Mesothelial cell of epicardium (in vitro differentiated cells): ENCODE results near the gene RHOBTB1. TPM values are rescaled to one million over a fixed set of nuclear protein-coding genes. Genes with fewer than 3 reads are reported as not detected.

ENCODE experiments used
- DNase-seq, 2 experiments: peaks; one replicate each; pipeline ENCODE4 v3.0.0; 2021; ENCODE audit warnings: low spot score in 2 of 2; ENCODE audit not compliant: unreplicated experiment in 2 of 2
- H3K27ac Mint-ChIP-seq: 2 replicates; pipeline ENCODE4 v1.8.0; 2021; ENCODE audit warnings: mixed read lengths
- H3K27me3 Mint-ChIP-seq: 2 replicates; pipeline ENCODE4 v1.8.0; 2021; ENCODE audit warnings: low read depth, mixed read lengths
- H3K36me3 Mint-ChIP-seq: 2 replicates; pipeline ENCODE4 v1.8.0; 2021; ENCODE audit warnings: mixed read lengths
- H3K4me1 Mint-ChIP-seq: 2 replicates; pipeline ENCODE4 v1.8.0; 2021; ENCODE audit warnings: mixed read lengths
- H3K4me3 Mint-ChIP-seq: 2 replicates; pipeline ENCODE4 v1.8.0; 2021; ENCODE audit warnings: mild to moderate bottlenecking, moderate library complexity, mixed read lengths
- H3K9me3 Mint-ChIP-seq: 2 replicates; pipeline ENCODE4 v1.8.0; 2021; ENCODE audit warnings: mixed read lengths
- total RNA-seq: library from RNA; stranded (reverse); gene quantifications from 3 replicates; pipeline ENCODE4 v1.2.1, GENCODE V29; 2021
- TF ChIP-seq, protein P1 (sequence below): fragments of 200-600 bp; sonication (generic); IDR thresholded peaks from one replicate; pipeline ENCODE4 v1.5.0; 2021; ENCODE audit warnings: antibody characterized with exemption; ENCODE audit not compliant: unreplicated experiment

RHOBTB1 gene
- total RNA-seq, 1 donor from 2014 or later: 52.5 TPM

DNA sequence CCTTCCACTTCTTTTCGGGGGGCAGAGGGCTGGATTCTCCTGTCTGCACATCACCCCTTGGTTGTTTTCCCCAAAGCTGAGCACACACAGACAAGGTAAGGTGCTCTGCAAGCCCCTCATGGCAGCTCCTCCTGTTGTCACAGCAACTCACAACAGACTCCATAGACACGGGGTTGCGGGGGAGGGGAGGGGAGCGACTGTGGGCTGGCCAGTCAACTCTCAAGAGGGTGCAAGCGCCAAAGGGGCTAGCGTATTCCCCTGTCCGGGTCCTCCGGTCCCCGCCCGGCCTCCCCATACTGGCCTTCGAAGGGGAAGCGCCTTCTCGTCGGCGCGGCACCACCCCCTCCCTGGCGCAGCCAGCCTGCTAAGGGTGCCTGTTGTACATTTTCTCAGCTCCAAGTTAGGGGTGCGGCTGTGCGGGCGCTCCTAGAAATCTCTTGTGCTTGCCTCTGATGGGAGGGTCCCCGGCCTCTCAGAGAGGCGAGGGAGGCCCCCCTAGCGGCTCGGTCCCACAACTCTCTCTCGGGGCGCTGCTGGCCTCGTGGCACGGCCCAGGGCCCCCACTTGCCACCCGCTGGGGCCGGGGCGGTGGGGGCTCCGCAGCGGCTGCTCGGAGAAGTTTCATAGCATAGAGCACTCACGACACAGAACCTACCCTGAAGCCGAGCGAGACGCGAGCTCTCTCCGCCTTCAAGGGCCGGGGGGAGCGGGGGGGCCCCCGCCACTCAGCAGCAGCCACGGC, 498 bp downstream of the RHOBTB1 start:
- peak; percentile 37 to 73 for DNase-seq
- Mint-ChIP-seq H3K4me3 (peak overlapping the region; percentile 91), H3K4me1 (peaks cover 37% of the 10 kb centered on the region), H3K9me3 (no peaks in the 10 kb centered on the region), H3K27ac (peak overlapping the region; percentile 98), H3K27me3 (no peaks in the 10 kb centered on the region), H3K36me3 (peaks cover 12% of the 10 kb centered on the region)
- TF ChIP-seq, protein P1, sequence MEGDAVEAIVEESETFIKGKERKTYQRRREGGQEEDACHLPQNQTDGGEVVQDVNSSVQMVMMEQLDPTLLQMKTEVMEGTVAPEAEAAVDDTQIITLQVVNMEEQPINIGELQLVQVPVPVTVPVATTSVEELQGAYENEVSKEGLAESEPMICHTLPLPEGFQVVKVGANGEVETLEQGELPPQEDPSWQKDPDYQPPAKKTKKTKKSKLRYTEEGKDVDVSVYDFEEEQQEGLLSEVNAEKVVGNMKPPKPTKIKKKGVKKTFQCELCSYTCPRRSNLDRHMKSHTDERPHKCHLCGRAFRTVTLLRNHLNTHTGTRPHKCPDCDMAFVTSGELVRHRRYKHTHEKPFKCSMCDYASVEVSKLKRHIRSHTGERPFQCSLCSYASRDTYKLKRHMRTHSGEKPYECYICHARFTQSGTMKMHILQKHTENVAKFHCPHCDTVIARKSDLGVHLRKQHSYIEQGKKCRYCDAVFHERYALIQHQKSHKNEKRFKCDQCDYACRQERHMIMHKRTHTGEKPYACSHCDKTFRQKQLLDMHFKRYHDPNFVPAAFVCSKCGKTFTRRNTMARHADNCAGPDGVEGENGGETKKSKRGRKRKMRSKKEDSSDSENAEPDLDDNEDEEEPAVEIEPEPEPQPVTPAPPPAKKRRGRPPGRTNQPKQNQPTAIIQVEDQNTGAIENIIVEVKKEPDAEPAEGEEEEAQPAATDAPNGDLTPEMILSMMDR: no peak

DNA sequence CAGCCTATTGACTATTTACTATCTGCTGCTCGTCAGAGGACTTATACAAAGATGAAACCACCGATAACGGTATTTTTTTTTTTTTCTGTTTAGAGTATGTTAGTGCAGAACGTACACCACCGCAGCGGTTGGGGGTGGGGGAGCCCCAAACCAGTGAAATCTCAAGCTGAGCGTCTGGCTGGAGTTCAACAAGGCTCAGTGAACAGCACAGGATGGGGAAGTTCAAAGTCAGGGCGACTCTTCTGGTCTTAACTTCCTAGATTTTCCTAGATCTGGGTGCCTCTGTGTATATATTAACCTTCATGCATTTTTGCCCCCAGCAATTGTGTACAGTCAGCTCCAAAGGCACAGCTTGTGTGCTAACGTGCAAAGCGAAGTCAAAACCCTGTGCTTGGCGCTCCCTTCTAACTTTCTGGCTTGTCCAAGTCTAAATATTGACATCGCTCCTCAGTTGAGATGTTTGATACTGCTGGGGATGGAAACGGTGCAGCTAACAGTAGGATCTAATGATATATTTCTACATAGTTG, 1.1 kb downstream of the RHOBTB1 start:
- peaks cover 12% of the 10 kb centered on the region for H3K36me3 Mint-ChIP-seq
- H3K4me1 Mint-ChIP-seq: peaks cover 37% of the 10 kb centered on the region
- peak overlapping the region; percentile 91 for H3K4me3 Mint-ChIP-seq
- H3K9me3 Mint-ChIP-seq: no peaks in the 10 kb centered on the region
- H3K27me3 Mint-ChIP-seq: no peaks in the 10 kb centered on the region
- H3K27ac Mint-ChIP-seq: peak overlapping the region; percentile 98
- DNase-seq: peak; percentile 22 to 41
- TF ChIP-seq, protein P1: no peak

DNA sequence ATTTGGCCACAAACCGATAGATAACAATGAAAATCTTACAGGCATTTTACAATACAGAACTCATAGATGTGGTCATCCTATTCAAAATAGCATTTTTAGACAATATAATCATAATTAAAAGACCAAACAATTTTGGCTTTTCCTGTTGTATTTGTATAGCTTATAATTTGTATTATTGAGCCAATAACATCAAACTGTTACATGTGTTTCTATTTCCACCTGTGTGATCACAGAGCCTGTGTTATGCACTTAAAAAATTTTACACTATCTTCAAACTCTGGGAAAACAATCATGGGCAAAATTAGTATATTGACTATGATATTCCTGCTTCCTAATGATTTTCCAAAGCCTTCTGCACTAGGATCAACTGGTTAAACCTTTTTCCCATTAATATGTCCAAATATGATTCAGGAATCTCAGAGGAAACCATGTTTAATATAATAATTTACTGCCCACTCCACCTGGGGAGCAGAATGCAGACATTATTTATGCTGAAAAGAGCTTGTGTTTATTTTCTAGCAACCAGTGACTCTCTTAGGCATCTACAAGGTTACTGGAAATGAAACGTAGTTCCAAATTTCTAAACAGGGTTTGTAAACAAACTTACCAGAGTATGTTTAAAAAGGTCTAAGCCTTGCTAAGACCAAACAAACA, 1.7 kb downstream of the RHOBTB1 start:
- Mint-ChIP-seq H3K4me1 (peaks cover 37% of the 10 kb centered on the region), H3K4me3 (peak overlapping the region; percentile 91), H3K36me3 (peaks cover 12% of the 10 kb centered on the region), H3K9me3 (no peaks in the 10 kb centered on the region), H3K27me3 (no peaks in the 10 kb centered on the region), H3K27ac (peak overlapping the region; percentile 98)
- TF ChIP-seq, protein P1: no peak
- no peak for DNase-seq

DNA sequence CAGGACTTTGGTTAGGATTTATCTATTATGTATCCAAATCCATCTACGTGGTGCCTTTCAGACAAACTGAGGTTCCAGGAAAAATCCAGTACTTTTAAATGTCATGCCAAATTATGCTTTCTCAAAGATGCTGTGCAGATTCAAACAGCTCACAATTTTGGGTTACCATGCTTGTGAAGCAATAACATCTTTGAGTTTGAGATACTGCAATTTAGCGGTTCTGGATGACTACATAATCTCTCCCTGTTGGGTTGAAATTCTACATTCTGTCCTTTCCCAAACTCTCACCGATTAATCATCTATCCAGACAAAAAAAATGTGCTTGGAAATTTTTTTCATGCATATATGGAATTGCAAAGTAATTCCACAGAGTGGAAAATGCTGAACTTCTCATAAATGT, 3.5 kb downstream of the RHOBTB1 start:
- Mint-ChIP-seq H3K27ac (peak overlapping the region; percentile 67), H3K36me3 (peaks cover 12% of the 10 kb centered on the region), H3K4me3 (no peak overlapping the region), H3K9me3 (no peaks in the 10 kb centered on the region), H3K27me3 (no peaks in the 10 kb centered on the region), H3K4me1 (peaks cover 37% of the 10 kb centered on the region)
- TF ChIP-seq, protein P1: no peak
- DNase-seq: no peak

DNA sequence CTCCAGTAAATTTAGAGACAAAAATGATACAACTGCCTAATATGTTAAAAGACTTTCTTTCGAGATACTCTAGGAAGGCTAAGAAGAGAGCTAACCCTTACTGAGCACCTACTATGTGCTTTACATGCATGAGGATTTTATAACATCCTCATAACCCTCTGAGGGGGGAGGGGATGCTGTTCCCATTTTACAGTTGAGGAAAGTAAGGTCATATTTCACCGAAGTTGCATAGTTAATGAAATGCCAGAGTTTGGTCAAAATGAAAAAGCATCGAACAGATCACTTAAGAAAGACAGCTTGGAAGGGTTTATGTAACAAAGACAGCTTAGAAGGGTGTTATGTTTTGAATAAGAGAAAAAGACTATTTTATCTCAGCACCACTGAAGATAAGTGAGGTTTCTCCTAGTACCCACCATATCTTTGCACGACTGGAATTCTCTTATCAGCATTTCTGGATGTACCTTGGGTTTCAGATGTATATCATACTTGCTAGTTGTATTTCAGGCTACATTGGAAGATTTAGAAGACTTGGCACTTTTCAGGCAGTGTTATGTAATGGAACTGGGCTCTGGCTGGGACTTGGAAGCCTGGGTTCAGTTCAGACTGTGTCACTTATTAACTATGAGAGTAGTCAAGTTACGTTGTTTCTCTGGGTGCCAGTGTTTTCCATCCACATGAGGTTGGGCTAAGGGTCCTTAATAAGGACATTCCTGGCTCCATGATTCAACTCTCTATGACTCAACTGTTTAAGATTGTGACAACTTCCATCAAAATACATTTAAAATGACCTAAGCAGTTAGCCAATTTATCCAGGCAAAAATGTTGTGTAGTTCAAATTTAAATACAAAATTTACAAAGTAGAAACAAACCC, 6.0 kb downstream of the RHOBTB1 start:
- no peaks in the 10 kb centered on the region for H3K27me3 Mint-ChIP-seq
- TF ChIP-seq, protein P1: no peak
- H3K9me3 Mint-ChIP-seq: peaks cover 7% of the 10 kb centered on the region
- DNase-seq: no peak
- peaks cover 20% of the 10 kb centered on the region for H3K36me3 Mint-ChIP-seq
- H3K27ac Mint-ChIP-seq: no peak overlapping the region
- H3K4me1 Mint-ChIP-seq: peaks cover 30% of the 10 kb centered on the region
- no peak overlapping the region for H3K4me3 Mint-ChIP-seq
